IPS-18c (cell line): ENCODE results near the gene TMPRSS12.
A peak's percentile ranks its signal among the peaks of the same experiment; 100 is the strongest.
"Not testable (repeated sequence)": the region's sequence is repeated elsewhere in the genome, so short reads cannot be mapped to it uniquely, and the experiment has no call there.

Experiments
- H3K4me3 ChIP-seq: 2 replicates; pipeline ENCODE4 v1.7.0; 2013; ENCODE audit warnings: low read depth, mild to moderate bottlenecking, low read length, moderate library complexity; ENCODE audit not compliant: insufficient read depth
- H3K9me3 ChIP-seq: one replicate; pipeline ENCODE4 v1.6.1; 2013; ENCODE audit warnings: mild to moderate bottlenecking, low read length, moderate library complexity; ENCODE audit not compliant: control insufficient read depth, insufficient read depth

Gene TMPRSS12

GRCh38 chr12:50918584-50919316 is 76.0 kb downstream of the TMPRSS12 start:
- H3K4me3 ChIP-seq: no peak overlapping the region
- peaks cover 7% of the 10 kb centered on the region for H3K9me3 ChIP-seq

- Histone ChIP-seq H3K9me3 (no peaks in the 10 kb centered on the region), H3K4me3 (no peak overlapping the region)
Measured at GRCh38 chr12:50922820-50923219, 80.1 kb downstream of the TMPRSS12 start.

- Histone ChIP-seq H3K4me3 (no peak overlapping the region), H3K9me3 (no peaks in the 10 kb centered on the region)
Measured at GRCh38 chr12:50923361-50924130, 80.8 kb downstream of the TMPRSS12 start.

GRCh38 chr12:50924131-50924438 is 81.4 kb downstream of the TMPRSS12 start:
- Histone ChIP-seq H3K9me3 (no peaks in the 10 kb centered on the region), H3K4me3 (no peak overlapping the region)

GRCh38 chr12:50924439-50925341 is 82.0 kb downstream of the TMPRSS12 start:
- peak overlapping the region; percentile 32 for H3K4me3 ChIP-seq
- no peaks in the 10 kb centered on the region for H3K9me3 ChIP-seq

- Histone ChIP-seq H3K4me3 (peak overlapping the region; percentile 32), H3K9me3 (no peaks in the 10 kb centered on the region)
Measured at GRCh38 chr12:50925342-50925651, 82.6 kb downstream of the TMPRSS12 start.

GRCh38 chr12:50925920-50926319 is 83.2 kb downstream of the TMPRSS12 start:
- Histone ChIP-seq H3K4me3 (no peak overlapping the region), H3K9me3 (no peaks in the 10 kb centered on the region)

- Histone ChIP-seq H3K4me3 (no peak overlapping the region), H3K9me3 (no peaks in the 10 kb centered on the region)
Measured at GRCh38 chr12:50926415-50926814, 83.7 kb downstream of the TMPRSS12 start.

- H3K9me3 ChIP-seq, H3K4me3 ChIP-seq: not testable (repeated sequence)
Measured at GRCh38 chr12:50926932-50927331, 84.2 kb downstream of the TMPRSS12 start.

- Histone ChIP-seq H3K4me3 (no peak overlapping the region), H3K9me3 (no peaks in the 10 kb centered on the region)
Measured at GRCh38 chr12:50927356-50927755, 84.6 kb downstream of the TMPRSS12 start.

GRCh38 chr12:50927766-50928224 is 85.1 kb downstream of the TMPRSS12 start:
- H3K4me3 ChIP-seq: no peak overlapping the region

GRCh38 chr12:50928392-50928791 is 85.7 kb downstream of the TMPRSS12 start:
- Histone ChIP-seq H3K4me3 (no peak overlapping the region), H3K9me3 (no peaks in the 10 kb centered on the region)

More at GRCh38 chr12:50927766-50928224, 85.1 kb downstream of the TMPRSS12 start:
- H3K9me3 ChIP-seq: no peaks in the 10 kb centered on the region

GRCh38 chr12:50929831-50930230 is 87.1 kb downstream of the TMPRSS12 start:
- Histone ChIP-seq H3K4me3 (no peak overlapping the region), H3K9me3 (no peaks in the 10 kb centered on the region)

GRCh38 chr12:50930477-50930876 is 87.8 kb downstream of the TMPRSS12 start:
- H3K4me3 ChIP-seq, H3K9me3 ChIP-seq: not testable (repeated sequence)

GRCh38 chr12:50932787-50933280 is 90.1 kb downstream of the TMPRSS12 start:
- Histone ChIP-seq H3K4me3 (no peak overlapping the region), H3K9me3 (no peaks in the 10 kb centered on the region)

GRCh38 chr12:50933459-50934124 is 90.9 kb downstream of the TMPRSS12 start:
- H3K4me3 ChIP-seq: no peak overlapping the region
- H3K9me3 ChIP-seq: no peaks in the 10 kb centered on the region

- Histone ChIP-seq H3K9me3 (no peaks in the 10 kb centered on the region), H3K4me3 (no peak overlapping the region)
Measured at GRCh38 chr12:50934371-50934851, 91.7 kb downstream of the TMPRSS12 start.
